Measurements from ENCODE around the gene DYSF. TPM values are rescaled to one million over a fixed set of nuclear protein-coding genes. Genes with fewer than 3 reads are reported as not detected.

Gene DYSF
- total RNA-seq, 4 donors from 2014 or later: 2.6 to 20.7 (median 12.7) TPM

- no peaks in the 10 kb centered on the region for H3K27me3 ChIP-seq
- intact Hi-C loops (cut with DNase I; ENCODE audit: low total_unique reads): no loop called here
- H3K4me3 ChIP-seq: no peak overlapping the region
- no peak overlapping the region for H3K27ac ChIP-seq
- TF ChIP-seq POLR2A (IDR thresholded peaks at IDR 0.05) (no peak), CTCF (IDR thresholded peaks at IDR 0.05) (no peak)
- H3K4me1 ChIP-seq: no peaks in the 10 kb centered on the region
- H3K36me3 ChIP-seq: no peaks in the 10 kb centered on the region
- no peaks in the 10 kb centered on the region for H3K9me3 ChIP-seq
- DNase-seq: no peak
These were observed 72.8 kb downstream of the DYSF start for GRCh38 chr2:71526141-71526540.

GRCh38 chr2:71526975-71527374 is 73.6 kb downstream of the DYSF start:
- TF ChIP-seq POLR2A (IDR thresholded peaks at IDR 0.05): no peak
- no peak for TF ChIP-seq CTCF (IDR thresholded peaks at IDR 0.05)
- H3K27me3 ChIP-seq: no peaks in the 10 kb centered on the region
- H3K9me3 ChIP-seq: no peaks in the 10 kb centered on the region
- H3K27ac ChIP-seq: no peak overlapping the region
- DNase-seq: no peak
- H3K4me1 ChIP-seq: no peaks in the 10 kb centered on the region
- H3K4me3 ChIP-seq: no peak overlapping the region
- intact Hi-C loops (cut with DNase I; ENCODE audit: low total_unique reads): no loop called here
- H3K36me3 ChIP-seq: no peaks in the 10 kb centered on the region

GRCh38 chr2:71528131-71528591 is 74.8 kb downstream of the DYSF start:
- no peak overlapping the region for H3K27ac ChIP-seq
- H3K4me1 ChIP-seq: no peaks in the 10 kb centered on the region
- no peaks in the 10 kb centered on the region for H3K9me3 ChIP-seq
- no peak for DNase-seq
- H3K4me3 ChIP-seq: no peak overlapping the region
- H3K36me3 ChIP-seq: no peaks in the 10 kb centered on the region
- TF ChIP-seq POLR2A (IDR thresholded peaks at IDR 0.05): no peak
- no peak for TF ChIP-seq CTCF (IDR thresholded peaks at IDR 0.05)
- intact Hi-C loops (cut with DNase I; ENCODE audit: low total_unique reads): no loop called here
- H3K27me3 ChIP-seq: no peaks in the 10 kb centered on the region

GRCh38 chr2:71528749-71529148 is 75.4 kb downstream of the DYSF start:
- Histone ChIP-seq H3K4me3 (no peak overlapping the region), H3K27ac (no peak overlapping the region), H3K27me3 (no peaks in the 10 kb centered on the region), H3K4me1 (no peaks in the 10 kb centered on the region), H3K9me3 (no peaks in the 10 kb centered on the region), H3K36me3 (no peaks in the 10 kb centered on the region)
- no peak for DNase-seq
- TF ChIP-seq POLR2A (IDR thresholded peaks at IDR 0.05): no peak
- TF ChIP-seq CTCF (IDR thresholded peaks at IDR 0.05): no peak
- intact Hi-C loops (cut with DNase I; ENCODE audit: low total_unique reads): no loop called here

GRCh38 chr2:71530211-71530610 is 76.8 kb downstream of the DYSF start:
- no peaks in the 10 kb centered on the region for H3K4me1 ChIP-seq
- H3K36me3 ChIP-seq: no peaks in the 10 kb centered on the region
- H3K27me3 ChIP-seq: no peaks in the 10 kb centered on the region
- no peak overlapping the region for H3K27ac ChIP-seq
- H3K9me3 ChIP-seq: no peaks in the 10 kb centered on the region
- no peak overlapping the region for H3K4me3 ChIP-seq
- no peak for TF ChIP-seq POLR2A (IDR thresholded peaks at IDR 0.05)
- no peak for TF ChIP-seq CTCF (IDR thresholded peaks at IDR 0.05)
- no peak for DNase-seq
- intact Hi-C loops (cut with DNase I; ENCODE audit: low total_unique reads): no loop called here
